Esophagus muscularis mucosa (tissue), 3 donors: ENCODE data around the gene DOCK10.

ENCODE experiments used
- CTCF ChIP-seq, 3 experiments: fragments of 200-600 bp in 2 of 3; fragments of 450-650 bp in 1 of 3; sonication (generic) in 2 of 3; IDR thresholded peaks; one replicate each; pipeline ENCODE4 v1.5.1; 2017 to 2019; ENCODE audit warnings: antibody characterized with exemption in 3 of 3, mild to moderate bottlenecking in 2 of 3, moderate library complexity in 1 of 3
- POLR2A ChIP-seq: fragments of 450-650 bp; IDR thresholded peaks from one replicate; pipeline ENCODE4 v1.6.1; 2017; ENCODE audit warnings: antibody characterized with exemption, moderate library complexity, mild to moderate bottlenecking, low read depth
- POLR2AphosphoS5 ChIP-seq, 2 donors: sonication (generic); formaldehyde crosslinking; IDR thresholded peaks; one replicate each; pipeline ENCODE4 v1.6.1; 2017; ENCODE audit warnings: antibody characterized with exemption in 2 of 2

GRCh38 chr2:225030893-225031292 lies 11.4 kb downstream of the DOCK10 start:
- TF ChIP-seq POLR2AphosphoS5 (IDR thresholded peaks at IDR 0.05) (no peak), CTCF (IDR thresholded peaks at IDR 0.05) (no peak), POLR2A (no peak)
